Retinal pigment epithelial cell (primary cell): ENCODE data around the gene OR7G1.

Experiments used
- DNase-seq: peaks from one replicate; pipeline ENCODE4 v3.0.0-alpha.2; 2010; ENCODE audit warnings: low read depth
- H3K4me3 ChIP-seq: 2 replicates; pipeline ENCODE4 v1.5.1; 2011; ENCODE audit warnings: mild to moderate bottlenecking, low read length, control low read depth, moderate library complexity
- TF ChIP-seq, protein P1 (sequence below): conservative IDR thresholded peaks from 2 replicates; pipeline ENCODE4 v1.5.1; 2011; ENCODE audit warnings: low read depth, low read length, control low read depth, inconsistent platforms

Gene OR7G1

GRCh38 chr19:9065457-9066014 lies 50.0 kb downstream of the OR7G1 start:
- H3K4me3 ChIP-seq: no peak overlapping the region
- TF ChIP-seq, protein P1, sequence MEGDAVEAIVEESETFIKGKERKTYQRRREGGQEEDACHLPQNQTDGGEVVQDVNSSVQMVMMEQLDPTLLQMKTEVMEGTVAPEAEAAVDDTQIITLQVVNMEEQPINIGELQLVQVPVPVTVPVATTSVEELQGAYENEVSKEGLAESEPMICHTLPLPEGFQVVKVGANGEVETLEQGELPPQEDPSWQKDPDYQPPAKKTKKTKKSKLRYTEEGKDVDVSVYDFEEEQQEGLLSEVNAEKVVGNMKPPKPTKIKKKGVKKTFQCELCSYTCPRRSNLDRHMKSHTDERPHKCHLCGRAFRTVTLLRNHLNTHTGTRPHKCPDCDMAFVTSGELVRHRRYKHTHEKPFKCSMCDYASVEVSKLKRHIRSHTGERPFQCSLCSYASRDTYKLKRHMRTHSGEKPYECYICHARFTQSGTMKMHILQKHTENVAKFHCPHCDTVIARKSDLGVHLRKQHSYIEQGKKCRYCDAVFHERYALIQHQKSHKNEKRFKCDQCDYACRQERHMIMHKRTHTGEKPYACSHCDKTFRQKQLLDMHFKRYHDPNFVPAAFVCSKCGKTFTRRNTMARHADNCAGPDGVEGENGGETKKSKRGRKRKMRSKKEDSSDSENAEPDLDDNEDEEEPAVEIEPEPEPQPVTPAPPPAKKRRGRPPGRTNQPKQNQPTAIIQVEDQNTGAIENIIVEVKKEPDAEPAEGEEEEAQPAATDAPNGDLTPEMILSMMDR: no peak
- no peak for DNase-seq
